Lower leg skin (tissue), 4 donors: Measurements from ENCODE around the gene SH3BGRL3. TPM values are rescaled to one million over a fixed set of nuclear protein-coding genes. Genes with fewer than 3 reads are reported as not detected.
A peak's percentile ranks its signal among the peaks of the same experiment; 100 is the strongest.
"Not testable (repeated sequence)": the region's sequence is repeated elsewhere in the genome, so short reads cannot be mapped to it uniquely, and the experiment has no call there.

Experiments
- DNase-seq, 2 donors: peaks; one replicate each; pipeline ENCODE4 v3.0.0-alpha.2; 2019; ENCODE audit warnings: low spot score in 2 of 2
- H3K4me3 ChIP-seq: fragments of 200-600 bp; sonication (generic); 2 replicates; pipeline ENCODE4 v1.5.1; 2017; ENCODE audit warnings: mild to moderate bottlenecking, low read depth; ENCODE audit not compliant: poor library complexity, severe bottlenecking
- POLR2A ChIP-seq, 2 donors: fragments of 450-650 bp; IDR thresholded peaks; one replicate each; pipeline ENCODE4 v1.6.1; 2016 to 2017; ENCODE audit warnings: antibody characterized with exemption in 2 of 2, mild to moderate bottlenecking in 1 of 2, moderate library complexity in 1 of 2
- WGBS, 2 donors: methylation state at CpG; one replicate each; pipeline ENCODE4 v1.1.5; 2018; 5-methylcytosine and 5-hydroxymethylcytosine counted together
- intact Hi-C: fragments of 100-400 bp; cut with DNase I; formaldehyde crosslinking; loops from one replicate; pipeline ENCODE4 v1.15.0; 2023; ENCODE audit warnings: low total_unique reads
- total RNA-seq, 4 donors: library from RNA; depleted of rRNA; stranded (reverse); fragments of >200 nt; gene quantifications; one replicate each; pipeline ENCODE4 v1.1.0, GENCODE V29; 2016
- TF ChIP-seq, protein P1 (sequence below), 3 donors: fragments of 450-650 bp; IDR thresholded peaks; one replicate each; pipeline ENCODE4 v1.5.1; 2016; ENCODE audit warnings: antibody characterized with exemption in 3 of 3, mild to moderate bottlenecking in 3 of 3, moderate library complexity in 2 of 3

Gene SH3BGRL3
- total RNA-seq, 4 donors from 2014 or later: 74.8 to 97.1 (median 78.3) TPM

DNA sequence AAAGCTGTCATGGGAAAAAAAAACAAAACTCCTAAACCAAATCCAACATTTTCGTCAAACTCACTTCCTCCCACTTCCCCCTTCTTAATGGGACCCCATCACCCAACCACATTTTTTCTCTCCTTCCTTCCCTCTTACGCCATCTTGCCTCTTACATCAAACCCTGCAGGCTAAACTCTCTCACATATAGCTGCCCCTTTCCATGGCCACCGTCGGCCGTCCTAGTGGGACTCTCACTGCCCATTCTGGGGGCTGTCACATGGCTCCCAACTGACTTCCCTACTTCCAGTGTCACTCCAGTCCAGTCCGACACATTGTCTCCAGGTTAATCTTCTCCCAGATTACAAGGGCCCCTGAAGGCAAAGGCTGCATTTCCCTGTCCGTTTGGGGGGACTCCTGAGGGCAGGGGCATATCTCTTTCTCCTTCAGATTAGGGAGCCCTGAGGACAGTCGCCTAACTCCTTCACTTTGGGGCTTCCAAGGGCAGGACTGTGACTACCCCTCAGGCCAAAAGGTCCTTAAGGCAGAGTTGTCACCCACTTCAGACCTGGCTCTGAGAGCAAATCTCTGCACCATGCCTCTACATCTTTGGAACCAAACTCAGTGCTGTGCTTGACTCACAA lies 25.9 kb downstream of the SH3BGRL3 start:
- DNase-seq: no peak
- 25 to 39% methylated on average over 8 of the region's 8 CpGs for WGBS, 2 donors
- TF ChIP-seq POLR2A (IDR thresholded peaks at IDR 0.05): no peak
- TF ChIP-seq, protein P1, sequence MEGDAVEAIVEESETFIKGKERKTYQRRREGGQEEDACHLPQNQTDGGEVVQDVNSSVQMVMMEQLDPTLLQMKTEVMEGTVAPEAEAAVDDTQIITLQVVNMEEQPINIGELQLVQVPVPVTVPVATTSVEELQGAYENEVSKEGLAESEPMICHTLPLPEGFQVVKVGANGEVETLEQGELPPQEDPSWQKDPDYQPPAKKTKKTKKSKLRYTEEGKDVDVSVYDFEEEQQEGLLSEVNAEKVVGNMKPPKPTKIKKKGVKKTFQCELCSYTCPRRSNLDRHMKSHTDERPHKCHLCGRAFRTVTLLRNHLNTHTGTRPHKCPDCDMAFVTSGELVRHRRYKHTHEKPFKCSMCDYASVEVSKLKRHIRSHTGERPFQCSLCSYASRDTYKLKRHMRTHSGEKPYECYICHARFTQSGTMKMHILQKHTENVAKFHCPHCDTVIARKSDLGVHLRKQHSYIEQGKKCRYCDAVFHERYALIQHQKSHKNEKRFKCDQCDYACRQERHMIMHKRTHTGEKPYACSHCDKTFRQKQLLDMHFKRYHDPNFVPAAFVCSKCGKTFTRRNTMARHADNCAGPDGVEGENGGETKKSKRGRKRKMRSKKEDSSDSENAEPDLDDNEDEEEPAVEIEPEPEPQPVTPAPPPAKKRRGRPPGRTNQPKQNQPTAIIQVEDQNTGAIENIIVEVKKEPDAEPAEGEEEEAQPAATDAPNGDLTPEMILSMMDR (IDR thresholded peaks at IDR 0.05): no peak
- peak overlapping the region; percentile 68 for H3K4me3 ChIP-seq
- intact Hi-C loops: no loop called here

DNA sequence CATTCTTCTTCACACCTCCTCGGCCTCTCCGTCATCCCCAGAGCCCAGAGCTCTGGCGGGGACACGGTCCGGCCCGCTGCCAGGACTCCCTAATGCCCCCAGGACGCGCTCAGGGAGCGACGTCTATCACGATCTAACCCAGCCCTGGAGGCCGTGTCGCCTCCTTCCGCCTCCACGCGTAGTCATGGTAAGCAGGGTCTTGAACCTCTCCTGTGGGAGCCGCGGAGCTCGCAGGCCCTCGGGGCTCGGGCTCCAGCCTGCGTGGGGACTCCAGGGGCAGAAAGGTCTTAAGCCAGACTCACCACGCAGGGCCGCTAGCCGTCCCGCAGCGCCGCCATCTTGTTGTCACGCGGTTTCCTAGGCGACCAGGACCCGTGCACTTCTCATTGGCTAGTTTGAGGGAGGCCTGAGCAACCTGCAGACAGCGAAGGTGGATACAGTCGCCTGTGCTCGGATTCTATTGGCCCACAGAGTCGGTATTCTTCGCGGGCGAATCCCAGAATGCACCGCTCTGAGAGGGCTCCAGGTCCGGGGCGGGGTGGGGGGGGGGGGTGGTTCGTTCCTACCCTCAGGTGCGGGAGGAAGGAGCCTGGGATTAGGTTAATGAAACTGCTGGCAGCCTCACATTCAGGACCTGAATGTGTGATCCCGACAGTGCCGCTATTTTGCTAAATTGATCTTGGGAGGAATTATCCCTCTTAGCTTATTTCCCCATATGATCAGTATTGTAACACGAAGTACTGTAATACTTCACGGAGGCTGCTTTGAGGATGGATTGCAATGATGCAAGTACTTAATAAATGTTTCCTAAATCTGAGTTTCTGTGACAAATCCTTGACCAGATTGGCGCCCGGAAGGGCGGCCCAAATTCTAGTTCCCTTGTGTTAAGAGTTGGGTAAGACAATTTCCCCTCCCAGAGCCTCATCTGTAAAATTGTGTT lies 26.7 kb downstream of the SH3BGRL3 start, which contains the start of gene UBXN11:
Gene UBXN11 (minus strand): TSS at position 347 of the 940 bp plus-strand sequence. CDS start 3,753 bp downstream, outside the sequence.
- TF ChIP-seq, protein P1 (IDR thresholded peaks at IDR 0.05): no peak
- no peak for TF ChIP-seq POLR2A (IDR thresholded peaks at IDR 0.05)
- WGBS, 2 donors: 2 to 3% methylated on average over 31 to 33 of the region's 51 CpGs
- intact Hi-C loops: no loop called here
- H3K4me3 ChIP-seq: peak within 1 kb of the TSS; percentile 68
- DNase-seq: peak; percentile 90 to 96

DNA sequence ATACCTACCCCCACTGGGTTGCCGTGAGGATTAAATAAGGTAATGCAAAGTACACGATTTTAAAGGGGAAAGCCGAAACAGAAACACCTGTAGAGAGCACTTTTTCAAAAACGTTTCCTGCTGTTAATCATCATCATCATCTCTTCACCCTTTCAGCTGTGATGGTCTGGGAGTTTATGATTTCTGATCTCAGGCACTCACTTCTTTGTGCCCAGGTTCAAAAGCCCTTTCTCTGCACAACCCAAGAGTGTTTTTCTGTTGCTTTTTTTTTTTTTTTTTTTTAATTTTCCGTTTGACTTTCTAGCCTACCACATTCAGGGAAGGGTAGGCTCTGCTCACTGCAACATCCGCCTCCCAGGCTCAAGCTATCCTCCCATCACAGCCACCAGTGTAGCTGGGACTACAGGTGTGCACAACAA lies 27.5 kb downstream of the SH3BGRL3 start:
- no peak for DNase-seq
- 32 to 47% methylated on average over 6 of the region's 6 CpGs for WGBS, 2 donors
- no peak overlapping the region for H3K4me3 ChIP-seq
- intact Hi-C loops: no loop called here
- TF ChIP-seq POLR2A (IDR thresholded peaks at IDR 0.05): no peak
- TF ChIP-seq, protein P1 (IDR thresholded peaks at IDR 0.05): no peak

DNA sequence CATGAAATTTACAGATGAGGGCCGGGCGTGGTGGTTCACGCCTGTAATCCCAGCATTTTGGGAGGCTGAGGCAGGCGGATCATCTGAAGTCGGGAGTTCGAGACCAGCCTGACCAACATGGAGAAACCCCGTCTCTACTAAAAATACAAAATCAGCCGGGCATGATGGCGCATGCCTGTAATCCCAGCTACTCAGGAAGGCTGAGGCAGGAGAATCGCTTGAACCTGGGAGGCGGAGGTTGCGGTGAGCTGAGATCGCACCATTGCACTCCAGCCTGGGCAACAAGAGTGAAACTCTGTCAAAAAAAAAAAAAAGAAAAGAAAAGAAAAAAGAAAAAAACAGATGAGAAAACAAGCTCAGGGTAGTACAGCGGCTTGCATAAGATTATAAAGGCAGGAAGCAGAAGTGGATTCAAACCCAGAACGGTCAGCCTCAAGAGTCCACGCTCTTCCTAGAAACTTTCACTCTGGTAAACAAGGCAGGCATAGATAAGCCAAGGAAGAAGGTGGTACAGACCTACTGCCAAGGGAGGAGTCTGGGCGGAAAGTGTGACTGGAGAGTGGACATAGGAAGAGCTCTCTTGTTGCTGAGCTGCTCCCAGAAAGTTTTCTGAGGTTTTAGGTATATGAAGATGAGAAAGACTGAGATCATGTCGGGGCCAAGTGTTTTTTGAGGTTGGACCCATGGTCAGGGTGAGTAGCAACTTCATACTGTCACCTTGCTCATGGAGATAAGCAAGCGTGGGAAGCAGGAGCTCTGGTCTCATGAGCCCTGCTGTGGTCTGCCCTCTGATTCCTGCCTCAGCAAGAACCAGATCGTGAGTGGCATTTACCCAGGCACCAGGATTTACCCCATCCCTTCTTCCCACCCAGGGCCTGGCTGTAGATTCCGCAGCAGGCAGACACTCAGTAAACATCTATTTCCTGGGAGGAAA lies 28.3 kb downstream of the SH3BGRL3 start:
- DNase-seq, intact Hi-C loops, H3K4me3 ChIP-seq: not testable (repeated sequence)
- 85 to 89% methylated on average over 21 of the region's 21 CpGs for WGBS, 2 donors

DNA sequence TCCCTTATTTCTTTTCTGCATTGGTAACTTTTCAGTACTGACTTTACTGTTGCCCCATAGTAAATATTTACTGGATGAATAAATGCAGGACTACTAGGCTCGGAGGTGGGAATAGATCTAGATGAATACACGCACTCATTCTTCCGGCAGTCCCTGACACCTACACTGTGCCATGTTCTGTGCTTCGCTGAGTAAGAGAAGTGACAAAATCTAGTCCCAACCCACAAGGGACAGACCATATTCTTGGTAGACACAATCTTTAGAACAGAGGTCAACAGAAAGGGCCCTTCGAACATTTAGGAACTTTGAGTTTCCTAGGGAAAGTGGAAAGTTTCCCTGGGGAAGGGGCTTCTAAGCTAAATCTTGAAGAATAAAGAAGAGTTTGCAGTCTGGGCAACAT lies 34.6 kb downstream of the SH3BGRL3 start:
- 90 to 92% methylated on average over 5 of the region's 5 CpGs for WGBS, 2 donors
- no peak overlapping the region for H3K4me3 ChIP-seq
- intact Hi-C loops: no loop called here
- no peak for DNase-seq
- no peak for TF ChIP-seq POLR2A (IDR thresholded peaks at IDR 0.05)
- TF ChIP-seq, protein P1 (IDR thresholded peaks at IDR 0.05): no peak
